IPS-NIHi11 (cell line): ENCODE measurements around the gene TBC1D10A.

Experiments
- DNase-seq: peaks from one replicate; pipeline ENCODE4 v3.0.0; 2012; ENCODE audit warnings: mixed read lengths, low spot score

The TBC1D10A gene

GRCh38 chr22:30285846-30286200, 40.9 kb downstream of the TBC1D10A start:
- no peak for DNase-seq

- DNase-seq: no peak
These were observed 41.4 kb downstream of the TBC1D10A start for GRCh38 chr22:30285176-30285845.

GRCh38 chr22:30284666-30285065, 42.1 kb downstream of the TBC1D10A start:
- DNase-seq: no peak

GRCh38 chr22:30284172-30284571, 42.6 kb downstream of the TBC1D10A start:
- DNase-seq: no peak

GRCh38 chr22:30283342-30283741, 43.4 kb downstream of the TBC1D10A start:
- DNase-seq: no peak

GRCh38 chr22:30282616-30283046, 44.1 kb downstream of the TBC1D10A start:
- no peak for DNase-seq

GRCh38 chr22:30280505-30280904, 46.2 kb downstream of the TBC1D10A start:
- DNase-seq: no peak

- DNase-seq: no peak
These were observed 46.8 kb downstream of the TBC1D10A start for GRCh38 chr22:30279932-30280331.

GRCh38 chr22:30279046-30279788, 47.5 kb downstream of the TBC1D10A start:
- DNase-seq: no peak

GRCh38 chr22:30277547-30278344, 49.0 kb downstream of the TBC1D10A start:
- DNase-seq: no peak

- no peak for DNase-seq
These were observed 50.7 kb downstream of the TBC1D10A start for GRCh38 chr22:30276039-30276438.

GRCh38 chr22:30275625-30276024, 51.1 kb downstream of the TBC1D10A start:
- no peak for DNase-seq

GRCh38 chr22:30274437-30274812, 52.3 kb downstream of the TBC1D10A start:
- no peak for DNase-seq

GRCh38 chr22:30273711-30274436, 52.9 kb downstream of the TBC1D10A start:
- no peak for DNase-seq

GRCh38 chr22:30272781-30273601, 53.8 kb downstream of the TBC1D10A start:
- DNase-seq: no peak

- DNase-seq: no peak
These were observed 55.9 kb downstream of the TBC1D10A start for GRCh38 chr22:30270832-30271231.

- DNase-seq: no peak
These were observed 58.4 kb downstream of the TBC1D10A start for GRCh38 chr22:30268331-30268730.

GRCh38 chr22:30267382-30268302, 59.1 kb downstream of the TBC1D10A start:
- DNase-seq: no peak

GRCh38 chr22:30266445-30267381, 60.0 kb downstream of the TBC1D10A start, which contains the start of gene OSM:
Gene OSM (minus strand): TSS chr22:30266851. CDS start chr22:30266799, 52 bp downstream.
- DNase-seq: no peak
